Skeletal muscle cell (primary cell): ENCODE data around the gene HELZ.
"Not testable (repeated sequence)": the region's sequence is repeated elsewhere in the genome, so short reads cannot be mapped to it uniquely, and the experiment has no call there.

Experiments
- DNase-seq: peaks from one replicate; pipeline ENCODE4 v3.0.0-alpha.2; 2010; ENCODE audit warnings: low read depth
- H3K4me3 ChIP-seq: 2 replicates; pipeline ENCODE4 v1.5.1; 2011; ENCODE audit warnings: low read depth, mild to moderate bottlenecking, control low read depth, low read length, moderate library complexity

HELZ gene

GRCh38 chr17:67210915-67211314 lies 34.1 kb downstream of the HELZ start:
- H3K4me3 ChIP-seq: no peak overlapping the region
- no peak for DNase-seq

- H3K4me3 ChIP-seq: no peak overlapping the region
- DNase-seq: no peak
Measured at GRCh38 chr17:67208232-67208631, 36.8 kb downstream of the HELZ start.

GRCh38 chr17:67203818-67204217 lies 41.2 kb downstream of the HELZ start:
- no peak for DNase-seq
- no peak overlapping the region for H3K4me3 ChIP-seq

- H3K4me3 ChIP-seq: no peak overlapping the region
- no peak for DNase-seq
Measured at GRCh38 chr17:67202503-67202902, 42.5 kb downstream of the HELZ start.

- no peak overlapping the region for H3K4me3 ChIP-seq
- DNase-seq: no peak
Measured at GRCh38 chr17:67200727-67201301, 44.2 kb downstream of the HELZ start.

GRCh38 chr17:67198131-67198530 lies 46.9 kb downstream of the HELZ start:
- H3K4me3 ChIP-seq: no peak overlapping the region
- DNase-seq: no peak

GRCh38 chr17:67197023-67197422 lies 48.0 kb downstream of the HELZ start:
- not testable (repeated sequence) for DNase-seq, H3K4me3 ChIP-seq

- no peak overlapping the region for H3K4me3 ChIP-seq
- DNase-seq: no peak
Measured at GRCh38 chr17:67196422-67196821, 48.6 kb downstream of the HELZ start.

- no peak overlapping the region for H3K4me3 ChIP-seq
- DNase-seq: no peak
Measured at GRCh38 chr17:67194134-67194533, 50.9 kb downstream of the HELZ start.

- DNase-seq: no peak
- H3K4me3 ChIP-seq: no peak overlapping the region
Measured at GRCh38 chr17:67187927-67188326, 57.1 kb downstream of the HELZ start.

GRCh38 chr17:67186782-67187181 lies 58.2 kb downstream of the HELZ start:
- no peak for DNase-seq
- no peak overlapping the region for H3K4me3 ChIP-seq

GRCh38 chr17:67183531-67183930 lies 61.5 kb downstream of the HELZ start:
- no peak overlapping the region for H3K4me3 ChIP-seq
- no peak for DNase-seq

GRCh38 chr17:67181825-67182224 lies 63.2 kb downstream of the HELZ start:
- H3K4me3 ChIP-seq: no peak overlapping the region
- no peak for DNase-seq

GRCh38 chr17:67180275-67180674 lies 64.7 kb downstream of the HELZ start:
- no peak overlapping the region for H3K4me3 ChIP-seq
- no peak for DNase-seq

GRCh38 chr17:67178555-67178954 lies 66.4 kb downstream of the HELZ start:
- H3K4me3 ChIP-seq: no peak overlapping the region
- DNase-seq: no peak

- H3K4me3 ChIP-seq: no peak overlapping the region
- no peak for DNase-seq
Measured at GRCh38 chr17:67177732-67178131, 67.3 kb downstream of the HELZ start.

GRCh38 chr17:67174190-67174589 lies 70.8 kb downstream of the HELZ start:
- H3K4me3 ChIP-seq: no peak overlapping the region

GRCh38 chr17:67171560-67171959 lies 73.4 kb downstream of the HELZ start:
- no peak for DNase-seq
- H3K4me3 ChIP-seq: no peak overlapping the region

More at GRCh38 chr17:67174190-67174589, 70.8 kb downstream of the HELZ start:
- DNase-seq: no peak

GRCh38 chr17:67168496-67168895 lies 76.5 kb downstream of the HELZ start:
- DNase-seq: no peak

GRCh38 chr17:67165201-67165600 lies 79.8 kb downstream of the HELZ start:
- DNase-seq: no peak
- H3K4me3 ChIP-seq: no peak overlapping the region

More at GRCh38 chr17:67168496-67168895, 76.5 kb downstream of the HELZ start:
- no peak overlapping the region for H3K4me3 ChIP-seq

- no peak overlapping the region for H3K4me3 ChIP-seq
Measured at GRCh38 chr17:67164302-67164701, 80.7 kb downstream of the HELZ start.

GRCh38 chr17:67162771-67163170 lies 82.2 kb downstream of the HELZ start:
- DNase-seq: no peak
- H3K4me3 ChIP-seq: no peak overlapping the region

More at GRCh38 chr17:67164302-67164701, 80.7 kb downstream of the HELZ start:
- no peak for DNase-seq
